CD4-positive, alpha-beta T cell treated with Interleukin-21 for 1 hour (primary cell): ENCODE data around the gene CD37.
A peak's percentile ranks its signal among the peaks of the same experiment; 100 is the strongest.

Experiments
- DNase-seq: peaks from one replicate; pipeline ENCODE4 v3.0.0-alpha.2; 2020

CD37 gene

GRCh38 chr19:49383599-49383998, 48.4 kb downstream of the CD37 start:
- DNase-seq, result no peak

GRCh38 chr19:49387936-49388372, 52.7 kb downstream of the CD37 start, which contains the start of gene KASH5:
KASH5 (plus strand) TSS chr19:49388249; CDS start chr19:49390884, 2,635 bp downstream.
- DNase-seq, result peak; percentile 92

- no peak for DNase-seq
Observed at GRCh38 chr19:49389406-49389805, 54.2 kb downstream of the CD37 start.
